Measurements from ENCODE around the gene ADM.

ADM gene

DNA sequence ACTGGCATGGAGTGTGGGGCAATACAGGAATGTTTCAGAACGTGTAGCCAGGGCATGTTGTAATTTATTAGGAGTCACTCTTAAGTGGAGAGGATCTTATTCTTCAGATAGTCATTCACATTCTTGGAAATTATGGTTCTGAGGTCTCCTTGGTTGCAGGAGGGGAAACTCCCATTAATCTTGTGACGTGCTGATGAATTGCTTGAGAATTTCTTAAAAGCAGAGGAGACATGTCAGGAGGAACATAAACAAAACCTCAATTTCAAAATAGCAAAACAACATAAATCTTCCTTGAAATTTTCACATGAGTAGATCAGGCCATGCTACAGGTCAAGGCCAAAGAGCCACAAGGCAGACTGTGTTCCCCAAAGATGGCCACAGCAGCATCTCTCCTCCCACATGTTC lies 50.4 kb downstream of the ADM start:
- peak; percentile 87 for DNase-seq (ENCODE audit: low read depth)
- no peak for TF ChIP-seq CTCF (conservative IDR thresholded peaks at IDR 0.05; ENCODE audit: control insufficient read depth, insufficient read depth, low read depth, low read length)
- H3K4me3 ChIP-seq (ENCODE audit: control insufficient read depth, low read depth, low read length): no peak overlapping the region

DNA sequence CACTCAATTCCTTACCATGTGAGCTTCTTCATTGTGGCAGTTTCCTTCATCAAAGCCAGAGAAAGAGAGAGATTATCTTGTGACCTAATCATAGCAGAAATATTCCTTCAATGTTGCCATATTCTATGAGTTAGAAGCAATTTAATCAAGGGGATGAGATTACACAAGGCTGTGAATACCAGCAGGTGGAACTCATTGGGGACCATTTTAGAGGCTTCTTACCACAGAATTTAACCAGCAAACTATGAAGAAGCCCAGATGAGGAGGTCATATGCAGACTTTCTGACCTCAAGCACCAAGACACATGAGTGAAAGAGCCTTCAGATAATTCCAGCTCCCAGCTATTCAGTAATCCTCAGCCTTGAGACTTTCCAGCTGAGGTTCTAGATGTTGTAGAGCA lies 51.3 kb downstream of the ADM start:
- no peak for DNase-seq (ENCODE audit: low read depth)
- no peak overlapping the region for H3K4me3 ChIP-seq (ENCODE audit: control insufficient read depth, low read depth, low read length)
- no peak for TF ChIP-seq CTCF (conservative IDR thresholded peaks at IDR 0.05; ENCODE audit: control insufficient read depth, insufficient read depth, low read depth, low read length)
